ENCODE data around the gene PCDHA5.
"Not testable (repeated sequence)": the region's sequence is repeated elsewhere in the genome, so short reads cannot be mapped to it uniquely, and the experiment has no call there.

PCDHA5 gene

GRCh38 chr5:140827704-140828361, 6.4 kb downstream of the PCDHA5 start, which contains the start of gene PCDHA6:
PCDHA6 (plus strand) TSS chr5:140827960; CDS start chr5:140828092, 132 bp downstream.
- H3K27ac ChIP-seq, result no peak within 1 kb of the TSS
- no peak for TF ChIP-seq CTCF (conservative IDR thresholded peaks at IDR 0.05; ENCODE audit: low read depth)
- no peak for DNase-seq (ENCODE audit: low spot score)
- CTCF ChIA-PET, result interaction anchor here (0.6 to 1.1 kb wide), 3 partner anchors 14 to 390 kb away, joined by 3 to 5 read pairs (median 4); no protein-coding TSS in a partner anchor
- POLR2A ChIA-PET (ENCODE audit: low non-redundant PET), result no interaction called here

- H3K27ac ChIP-seq, result no peak overlapping the region
- ChIA-PET POLR2A (ENCODE audit: low non-redundant PET) (no interaction called here), CTCF (interaction anchor here (0.6 to 1.1 kb wide), 3 partner anchors 13 to 389 kb away, joined by 3 to 5 read pairs (median 4); no protein-coding TSS in a partner anchor)
- TF ChIP-seq CTCF (conservative IDR thresholded peaks at IDR 0.05; ENCODE audit: low read depth), result no peak
- no peak for DNase-seq (ENCODE audit: low spot score)
These were observed 6.9 kb downstream of the PCDHA5 start for GRCh38 chr5:140828362-140828737.

- H3K27ac ChIP-seq; DNase-seq (ENCODE audit: low spot score); POLR2A ChIA-PET (ENCODE audit: low non-redundant PET): not testable (repeated sequence)
- CTCF ChIA-PET, result interaction anchor here (0.6 kb wide), 1 partner anchor 10 kb away, joined by 3 read pairs; no protein-coding TSS in a partner anchor
These were observed 8.4 kb downstream of the PCDHA5 start for GRCh38 chr5:140829511-140830501.

GRCh38 chr5:140833993-140834392, 12.6 kb downstream of the PCDHA5 start, which contains the start of gene PCDHA7:
PCDHA7 (plus strand) TSS chr5:140834269; CDS start chr5:140834384, 115 bp downstream.
- CTCF ChIA-PET, result no interaction called here

GRCh38 chr5:140834439-140835008, 13.1 kb downstream of the PCDHA5 start:
- POLR2A ChIA-PET (ENCODE audit: low non-redundant PET); CTCF ChIA-PET; DNase-seq (ENCODE audit: low spot score); H3K27ac ChIP-seq: not testable (repeated sequence)

More at GRCh38 chr5:140833993-140834392, 12.6 kb downstream of the PCDHA5 start, which contains the start of gene PCDHA7:
- no peak for DNase-seq (ENCODE audit: low spot score)
- no peak within 1 kb of the TSS for H3K27ac ChIP-seq
- peak; percentile 27 for TF ChIP-seq CTCF (conservative IDR thresholded peaks at IDR 0.05; ENCODE audit: low read depth)
- POLR2A ChIA-PET (ENCODE audit: low non-redundant PET), result no interaction called here

GRCh38 chr5:140835622-140836510, 14.5 kb downstream of the PCDHA5 start:
- POLR2A ChIA-PET (ENCODE audit: low non-redundant PET), result no interaction called here

More at GRCh38 chr5:140835622-140836510, 14.5 kb downstream of the PCDHA5 start:
- no peak overlapping the region for H3K27ac ChIP-seq
- no peak for TF ChIP-seq CTCF (conservative IDR thresholded peaks at IDR 0.05; ENCODE audit: low read depth)
- CTCF ChIA-PET, result interaction anchor here (0.5 kb wide), 2 partner anchors 24 to 387 kb away, joined by 3 to 4 read pairs; partner anchors contain the start of gene PCDHB14
- no peak for DNase-seq (ENCODE audit: low spot score)
